Stomach (tissue), 4 donors: ENCODE data around the gene UBR7.
A peak's percentile ranks its signal among the peaks of the same experiment; 100 is the strongest.

Source experiments
- EP300 ChIP-seq: sonication (generic); formaldehyde crosslinking; IDR thresholded peaks from one replicate; pipeline ENCODE4 v1.6.1; 2017; ENCODE audit warnings: antibody characterized with exemption
- POLR2AphosphoS5 ChIP-seq, 3 donors: sonication (generic); formaldehyde crosslinking; IDR thresholded peaks; one replicate each; pipeline ENCODE4 v1.6.1; 2016; ENCODE audit warnings: antibody characterized with exemption in 3 of 3
- TF ChIP-seq, protein P1 (sequence below), 7 experiments: fragments of 450-650 bp in 4 of 7; fragments of 200-600 bp in 3 of 7; sonication (generic) in 3 of 7; IDR thresholded peaks; one replicate each; pipeline ENCODE4 v1.5.1; 2016 to 2019; ENCODE audit warnings: antibody characterized with exemption in 7 of 7, control low read depth in 2 of 7, mild to moderate bottlenecking in 1 of 7

GRCh38 chr14:93219103-93219726, 12.2 kb downstream of the UBR7 start:
- TF ChIP-seq, protein P1, sequence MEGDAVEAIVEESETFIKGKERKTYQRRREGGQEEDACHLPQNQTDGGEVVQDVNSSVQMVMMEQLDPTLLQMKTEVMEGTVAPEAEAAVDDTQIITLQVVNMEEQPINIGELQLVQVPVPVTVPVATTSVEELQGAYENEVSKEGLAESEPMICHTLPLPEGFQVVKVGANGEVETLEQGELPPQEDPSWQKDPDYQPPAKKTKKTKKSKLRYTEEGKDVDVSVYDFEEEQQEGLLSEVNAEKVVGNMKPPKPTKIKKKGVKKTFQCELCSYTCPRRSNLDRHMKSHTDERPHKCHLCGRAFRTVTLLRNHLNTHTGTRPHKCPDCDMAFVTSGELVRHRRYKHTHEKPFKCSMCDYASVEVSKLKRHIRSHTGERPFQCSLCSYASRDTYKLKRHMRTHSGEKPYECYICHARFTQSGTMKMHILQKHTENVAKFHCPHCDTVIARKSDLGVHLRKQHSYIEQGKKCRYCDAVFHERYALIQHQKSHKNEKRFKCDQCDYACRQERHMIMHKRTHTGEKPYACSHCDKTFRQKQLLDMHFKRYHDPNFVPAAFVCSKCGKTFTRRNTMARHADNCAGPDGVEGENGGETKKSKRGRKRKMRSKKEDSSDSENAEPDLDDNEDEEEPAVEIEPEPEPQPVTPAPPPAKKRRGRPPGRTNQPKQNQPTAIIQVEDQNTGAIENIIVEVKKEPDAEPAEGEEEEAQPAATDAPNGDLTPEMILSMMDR (IDR thresholded peaks at IDR 0.05): peak in 4 of 7 experiments; percentile 16 to 42 (median 36)
- TF ChIP-seq EP300 (no peak), POLR2AphosphoS5 (IDR thresholded peaks at IDR 0.05) (peak in 1 of 3 donors; percentile 24)
